ENCODE results near the gene RASGRP2.

The RASGRP2 gene

DNA sequence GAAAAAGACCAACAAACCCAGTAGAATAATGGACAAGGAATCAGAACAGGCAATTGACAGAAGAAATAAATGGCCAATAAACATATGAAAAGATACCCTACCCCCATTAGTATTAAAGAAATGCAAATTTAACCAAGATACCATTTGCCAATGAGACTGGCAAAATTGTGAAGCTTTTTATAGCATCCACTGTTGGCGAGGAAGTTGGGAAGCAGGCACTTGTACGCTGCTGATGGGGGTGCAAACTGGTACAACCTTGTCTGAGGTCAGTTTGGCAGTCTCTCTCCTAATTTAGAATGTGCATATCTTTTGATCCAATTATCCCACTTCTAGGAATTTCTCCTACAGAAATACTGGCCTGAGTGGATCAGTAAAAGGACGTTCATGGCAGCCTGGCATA lies 12.3 kb downstream of the RASGRP2 start:
- CTCF ChIA-PET, result no interaction called here
- Histone ChIP-seq H3K27ac (ENCODE audit: extremely low read depth, low read depth, low read length) (no peak overlapping the region), H3K4me1 (ENCODE audit: control insufficient read depth, insufficient read depth, low read length) (no peaks in the 10 kb centered on the region), H3K9me3 (ENCODE audit: control insufficient read depth, insufficient read depth, low read depth, low read length) (no peaks in the 10 kb centered on the region), H3K36me3 (ENCODE audit: control insufficient read depth in 2 of 2, insufficient read depth in 1 of 2, low read length in 2 of 2) (no peaks in the 10 kb centered on the region), H3K4me3 (ENCODE audit: low read depth, low read length) (no peak overlapping the region)
- no peak for TF ChIP-seq ZNF571 (tag by site-specific recombination; IDR thresholded peaks at IDR 0.05)
- TF ChIP-seq, protein P1, sequence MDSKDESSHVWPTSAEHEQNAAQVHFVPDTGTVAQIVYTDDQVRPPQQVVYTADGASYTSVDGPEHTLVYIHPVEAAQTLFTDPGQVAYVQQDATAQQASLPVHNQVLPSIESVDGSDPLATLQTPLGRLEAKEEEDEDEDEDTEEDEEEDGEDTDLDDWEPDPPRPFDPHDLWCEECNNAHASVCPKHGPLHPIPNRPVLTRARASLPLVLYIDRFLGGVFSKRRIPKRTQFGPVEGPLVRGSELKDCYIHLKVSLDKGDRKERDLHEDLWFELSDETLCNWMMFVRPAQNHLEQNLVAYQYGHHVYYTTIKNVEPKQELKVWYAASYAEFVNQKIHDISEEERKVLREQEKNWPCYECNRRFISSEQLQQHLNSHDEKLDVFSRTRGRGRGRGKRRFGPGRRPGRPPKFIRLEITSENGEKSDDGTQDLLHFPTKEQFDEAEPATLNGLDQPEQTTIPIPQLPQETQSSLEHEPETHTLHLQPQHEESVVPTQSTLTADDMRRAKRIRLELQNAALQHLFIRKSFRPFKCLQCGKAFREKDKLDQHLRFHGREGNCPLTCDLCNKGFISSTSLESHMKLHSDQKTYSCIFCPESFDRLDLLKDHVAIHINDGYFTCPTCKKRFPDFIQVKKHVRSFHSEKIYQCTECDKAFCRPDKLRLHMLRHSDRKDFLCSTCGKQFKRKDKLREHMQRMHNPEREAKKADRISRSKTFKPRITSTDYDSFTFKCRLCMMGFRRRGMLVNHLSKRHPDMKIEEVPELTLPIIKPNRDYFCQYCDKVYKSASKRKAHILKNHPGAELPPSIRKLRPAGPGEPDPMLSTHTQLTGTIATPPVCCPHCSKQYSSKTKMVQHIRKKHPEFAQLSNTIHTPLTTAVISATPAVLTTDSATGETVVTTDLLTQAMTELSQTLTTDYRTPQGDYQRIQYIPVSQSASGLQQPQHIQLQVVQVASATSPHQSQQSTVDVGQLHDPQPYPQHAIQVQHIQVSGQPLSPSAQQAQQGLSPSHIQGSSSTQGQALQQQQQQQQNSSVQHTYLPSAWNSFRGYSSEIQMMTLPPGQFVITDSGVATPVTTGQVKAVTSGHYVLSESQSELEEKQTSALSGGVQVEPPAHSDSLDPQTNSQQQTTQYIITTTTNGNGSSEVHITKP (tag by site-specific recombination; IDR thresholded peaks at IDR 0.05), result 0 out of 2 replicates have a peak, but pooled peaks have one; percentile 29
- POLR2A ChIA-PET, result no interaction called here

DNA sequence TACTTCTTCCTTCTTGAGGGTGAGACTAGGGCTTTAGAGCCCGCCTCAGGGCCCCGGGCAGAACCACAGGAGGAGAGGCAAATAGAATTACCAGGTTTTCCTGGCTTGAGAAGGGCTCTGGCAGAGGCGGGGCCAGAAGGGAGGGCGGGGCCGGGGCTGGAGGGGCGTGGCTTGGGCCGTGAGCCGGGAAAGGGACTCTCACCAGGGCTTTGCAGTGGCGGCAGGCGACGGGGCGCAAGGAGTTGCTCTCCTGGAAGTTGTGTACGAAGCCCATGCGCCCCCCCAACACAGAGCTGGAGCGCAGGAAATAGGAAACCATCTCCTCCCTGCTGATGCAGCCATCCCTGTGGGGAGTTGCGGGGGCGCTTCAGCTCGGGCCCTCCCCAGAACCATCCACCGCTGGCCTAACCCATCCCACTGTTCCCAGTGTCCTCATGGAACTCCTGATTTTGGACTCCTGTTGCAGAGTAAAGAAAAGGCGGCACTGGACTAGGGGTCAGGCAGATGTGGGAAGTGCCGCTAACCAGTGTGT lies 14.0 kb downstream of the RASGRP2 start:
- Histone ChIP-seq H3K36me3 (ENCODE audit: control insufficient read depth in 2 of 2, insufficient read depth in 1 of 2, low read length in 2 of 2) (no peaks in the 10 kb centered on the region), H3K9me3 (ENCODE audit: control insufficient read depth, insufficient read depth, low read depth, low read length) (no peaks in the 10 kb centered on the region), H3K4me3 (ENCODE audit: low read depth, low read length) (no peak overlapping the region), H3K27ac (ENCODE audit: extremely low read depth, low read depth, low read length) (no peak overlapping the region), H3K4me1 (ENCODE audit: control insufficient read depth, insufficient read depth, low read length) (no peaks in the 10 kb centered on the region)
- POLR2A ChIA-PET, result no interaction called here
- CTCF ChIA-PET, result interaction anchor here (0.7 kb wide), 1 partner anchor 374 kb away, joined by 3 read pairs; no protein-coding TSS in a partner anchor
- TF ChIP-seq, protein P2, sequence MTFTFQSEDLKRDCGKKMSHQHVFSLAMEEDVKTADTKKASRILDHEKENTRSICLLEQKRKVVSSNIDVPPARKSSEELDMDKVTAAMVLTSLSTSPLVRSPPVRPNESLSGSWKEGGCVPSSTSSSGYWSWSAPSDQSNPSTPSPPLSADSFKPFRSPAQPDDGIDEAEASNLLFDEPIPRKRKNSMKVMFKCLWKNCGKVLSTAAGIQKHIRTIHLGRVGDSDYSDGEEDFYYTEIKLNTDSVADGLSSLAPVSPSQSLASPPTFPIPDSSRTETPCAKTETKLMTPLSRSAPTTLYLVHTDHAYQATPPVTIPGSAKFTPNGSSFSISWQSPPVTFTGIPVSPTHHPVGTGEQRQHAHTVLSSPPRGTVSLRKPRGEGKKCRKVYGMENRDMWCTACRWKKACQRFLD (tag by site-specific recombination; IDR thresholded peaks at IDR 0.05), result no peak
- TF ChIP-seq, protein P1 (tag by site-specific recombination; IDR thresholded peaks at IDR 0.05), result peak; percentile 84
- TF ChIP-seq ZNF366 (tag by site-specific recombination; conservative IDR thresholded peaks at IDR 0.05), result no peak
- TF ChIP-seq, protein P3, sequence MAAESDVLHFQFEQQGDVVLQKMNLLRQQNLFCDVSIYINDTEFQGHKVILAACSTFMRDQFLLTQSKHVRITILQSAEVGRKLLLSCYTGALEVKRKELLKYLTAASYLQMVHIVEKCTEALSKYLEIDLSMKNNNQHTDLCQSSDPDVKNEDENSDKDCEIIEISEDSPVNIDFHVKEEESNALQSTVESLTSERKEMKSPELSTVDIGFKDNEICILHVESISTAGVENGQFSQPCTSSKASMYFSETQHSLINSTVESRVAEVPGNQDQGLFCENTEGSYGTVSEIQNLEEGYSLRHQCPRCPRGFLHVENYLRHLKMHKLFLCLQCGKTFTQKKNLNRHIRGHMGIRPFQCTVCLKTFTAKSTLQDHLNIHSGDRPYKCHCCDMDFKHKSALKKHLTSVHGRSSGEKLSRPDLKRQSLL (tag by site-specific recombination; IDR thresholded peaks at IDR 0.05), result no peak
- no peak for TF ChIP-seq ZNF561 (tag by site-specific recombination; IDR thresholded peaks at IDR 0.05; ENCODE audit: borderline replicate concordance)
- no peak for TF ChIP-seq FEZF1 (tag by site-specific recombination; IDR thresholded peaks at IDR 0.05)
- TF ChIP-seq SP2 (tag by site-specific recombination; IDR thresholded peaks at IDR 0.05), result peak; percentile 37
- TF ChIP-seq ZNF776 (tag by site-specific recombination; IDR thresholded peaks at IDR 0.05; ENCODE audit: borderline replicate concordance), result no peak
- TF ChIP-seq ZNF629 (tag by site-specific recombination; IDR thresholded peaks at IDR 0.05), result no peak

Measured in HEK293 (cell line).